ENCODE measurements around the gene SLCO3A1.

GRCh38 chr15:92161039-92161670 lies 307.6 kb downstream of the SLCO3A1 start:
- TF ChIP-seq ZNF843 (tag by site-specific recombination; IDR thresholded peaks at IDR 0.05) (no peak), ZNF791 (tag by site-specific recombination; IDR thresholded peaks at IDR 0.05) (no peak), ZNF18 (tag by site-specific recombination; IDR thresholded peaks at IDR 0.05) (no peak), ZNF114 (tag by site-specific recombination; IDR thresholded peaks at IDR 0.05) (no peak), BCL11A (tag by site-specific recombination; IDR thresholded peaks at IDR 0.05; ENCODE audit: low read depth) (no peak), RBAK (tag by site-specific recombination; IDR thresholded peaks at IDR 0.05) (no peak), CTCF (tag by site-specific recombination; IDR thresholded peaks at IDR 0.05) (no peak), YY1 (tag by site-specific recombination; IDR thresholded peaks at IDR 0.05) (no peak), ZNF776 (tag by site-specific recombination; IDR thresholded peaks at IDR 0.05; ENCODE audit: borderline replicate concordance) (no peak), TRIM28 (IDR thresholded peaks at IDR 0.05; ENCODE audit: borderline replicate concordance, low read length) (no peak), SP2 (tag by site-specific recombination; IDR thresholded peaks at IDR 0.05) (no peak), TCF7L2 (IDR thresholded peaks at IDR 0.05; ENCODE audit: borderline replicate concordance, low read depth, low read length) (no peak), ZBTB10 (tag by site-specific recombination; IDR thresholded peaks at IDR 0.05) (no peak)
